Heart left ventricle (tissue), 13 donors: ENCODE results near the gene SPDYE3.

ENCODE experiments used
- POLR2A ChIP-seq, 2 donors: fragments of 450-650 bp; IDR thresholded peaks; one replicate each; pipeline ENCODE4 v1.6.1; 2017; ENCODE audit warnings: antibody characterized with exemption in 2 of 2, mild to moderate bottlenecking in 2 of 2, moderate library complexity in 2 of 2
- TF ChIP-seq, protein P1 (sequence below), 12 donors: fragments of 200-600 bp; sonication (generic) in 4 of 12; IDR thresholded peaks; one replicate each; pipeline versions ENCODE4 v1.5.0 to v1.8.0; 2018 to 2022; ENCODE audit warnings: antibody characterized with exemption in 12 of 12, mild to moderate bottlenecking in 5 of 12
- donor health status: ischemic (EF 13 %, LVEDD 7.1; RV severe dilation, severe dysfunction).
- donor health status: DM: no; HTN: yes; CAD: no.
- donor health status: DM: no; HTN: no; CAD: no.
- donor health status: ischemic (EF 25% LVEDD 6.9; RV normal size, moderate dysfunction).
- donor health status: ischemic (EF 25% LVEDD 5.7; RV mildly dilated, moderate dysfunction).
- donor health status: ischemic (EF 35%, LVEDD 5.7; RV mildly dilated, moderate dysfunction).
- donor health status: nonischemic (EF 11% LVEDD 7.7; RV severe dilation, severe dysfunction).
- donor health status: DM: yes; HTN: yes; CAD: no.
- donor health status: PGD.
- donor health status: ischemic (EF 29% LVEDD 5.4; RV normal size, mild dysfunction).
- donor health status: nonischemic (EF 23%, LVEDD 6.1; RV moderate dilation, normal function).

DNA sequence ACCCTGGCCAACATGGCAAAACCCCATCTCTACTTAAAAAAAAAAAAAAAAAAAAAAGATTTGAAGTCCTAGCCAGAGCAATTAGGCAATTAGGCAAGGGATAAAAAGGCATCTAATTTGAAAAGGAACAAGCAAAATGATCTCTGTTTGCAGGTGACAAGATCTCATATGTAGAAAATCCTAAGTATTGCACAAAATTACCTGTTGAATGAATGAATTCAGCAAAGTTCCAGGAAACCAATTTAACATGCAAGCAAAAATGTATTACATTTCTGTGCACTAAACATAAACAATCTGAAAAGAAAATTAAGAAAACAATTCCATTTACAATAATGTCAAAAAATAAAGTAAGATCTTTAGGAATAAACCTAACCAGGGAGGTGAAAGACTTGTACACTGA is 55.6 kb downstream of the SPDYE3 start:
- TF ChIP-seq, protein P1, sequence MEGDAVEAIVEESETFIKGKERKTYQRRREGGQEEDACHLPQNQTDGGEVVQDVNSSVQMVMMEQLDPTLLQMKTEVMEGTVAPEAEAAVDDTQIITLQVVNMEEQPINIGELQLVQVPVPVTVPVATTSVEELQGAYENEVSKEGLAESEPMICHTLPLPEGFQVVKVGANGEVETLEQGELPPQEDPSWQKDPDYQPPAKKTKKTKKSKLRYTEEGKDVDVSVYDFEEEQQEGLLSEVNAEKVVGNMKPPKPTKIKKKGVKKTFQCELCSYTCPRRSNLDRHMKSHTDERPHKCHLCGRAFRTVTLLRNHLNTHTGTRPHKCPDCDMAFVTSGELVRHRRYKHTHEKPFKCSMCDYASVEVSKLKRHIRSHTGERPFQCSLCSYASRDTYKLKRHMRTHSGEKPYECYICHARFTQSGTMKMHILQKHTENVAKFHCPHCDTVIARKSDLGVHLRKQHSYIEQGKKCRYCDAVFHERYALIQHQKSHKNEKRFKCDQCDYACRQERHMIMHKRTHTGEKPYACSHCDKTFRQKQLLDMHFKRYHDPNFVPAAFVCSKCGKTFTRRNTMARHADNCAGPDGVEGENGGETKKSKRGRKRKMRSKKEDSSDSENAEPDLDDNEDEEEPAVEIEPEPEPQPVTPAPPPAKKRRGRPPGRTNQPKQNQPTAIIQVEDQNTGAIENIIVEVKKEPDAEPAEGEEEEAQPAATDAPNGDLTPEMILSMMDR (IDR thresholded peaks at IDR 0.05), result no peak
- TF ChIP-seq POLR2A (IDR thresholded peaks at IDR 0.05), result no peak
